ENCODE results near the gene INAFM1.
A peak's percentile ranks its signal among the peaks of the same experiment; 100 is the strongest.

INAFM1 gene

GRCh38 chr19:47273313-47274070 lies 1.2 kb upstream of the INAFM1 start (continued):
- TF ChIP-seq ZBTB11 (tag by site-specific recombination; conservative IDR thresholded peaks at IDR 0.05; ENCODE audit: low read depth) (peak; percentile 60), ZBTB48 (tag by site-specific recombination; IDR thresholded peaks at IDR 0.05) (peak; percentile 77), ZNF600 (tag by site-specific recombination; IDR thresholded peaks at IDR 0.05) (no peak), ZNF629 (tag by site-specific recombination; IDR thresholded peaks at IDR 0.05) (peak; percentile 86), ZNF521 (tag by site-specific recombination; IDR thresholded peaks at IDR 0.05) (no peak), ZNF398 (tag by site-specific recombination; IDR thresholded peaks at IDR 0.05) (peak; percentile 94), ZNF623 (tag by site-specific recombination; IDR thresholded peaks at IDR 0.05) (0 out of 2 replicates have a peak, but pooled peaks have one; percentile 26), KLF7 (tag by site-specific recombination; IDR thresholded peaks at IDR 0.05; ENCODE audit: borderline replicate concordance) (0 out of 2 replicates have a peak, but pooled peaks have one; percentile 3), ZBTB1 (tag by site-specific recombination; IDR thresholded peaks at IDR 0.05) (no peak), ZBTB44 (tag by site-specific recombination; IDR thresholded peaks at IDR 0.05) (no peak), MEIS1 (CRISPR knock-in tag; IDR thresholded peaks at IDR 0.05; ENCODE audit: borderline replicate concordance) (no peak), EGR2 (tag by site-specific recombination; IDR thresholded peaks at IDR 0.05; ENCODE audit: low read depth) (no peak), ZNF362 (tag by site-specific recombination; IDR thresholded peaks at IDR 0.05) (no peak), FEZF1 (tag by site-specific recombination; IDR thresholded peaks at IDR 0.05) (no peak), ZNF449 (tag by site-specific recombination; IDR thresholded peaks at IDR 0.05) (no peak; the same call in 1 of the 2 replicates), ZNF148 (tag by site-specific recombination; IDR thresholded peaks at IDR 0.05; ENCODE audit: borderline replicate concordance) (no peak), ZNF670 (tag by site-specific recombination; IDR thresholded peaks at IDR 0.05; ENCODE audit: low read depth) (no peak), ZNF324 (tag by site-specific recombination; IDR thresholded peaks at IDR 0.05) (0 out of 2 replicates have a peak, but pooled peaks have one; percentile 17), ZNF155 (tag by site-specific recombination; IDR thresholded peaks at IDR 0.05) (no peak), ZBTB8A (tag by site-specific recombination; IDR thresholded peaks at IDR 0.05) (peak; percentile 60; the same call in 1 of the 2 replicates), ZXDB (tag by site-specific recombination; IDR thresholded peaks at IDR 0.05) (peak; percentile 79), ZBTB10 (tag by site-specific recombination; IDR thresholded peaks at IDR 0.05) (peak; percentile 54), ZNF776 (tag by site-specific recombination; IDR thresholded peaks at IDR 0.05; ENCODE audit: borderline replicate concordance) (no peak), SETDB1 (IDR thresholded peaks at IDR 0.05; ENCODE audit: insufficient read length, low read length) (no peak)
